OCI-LY3 (cell line): ENCODE results near the gene GARRE1.

Experiments
- EZH2phosphoT487 ChIP-seq: fragments of 200-600 bp; shearing (Covaris generic); IDR thresholded peaks from 2 replicates; pipeline ENCODE4 v1.6.1; 2018; ENCODE audit warnings: antibody characterized with exemption, mixed run types, low read depth
- TF ChIP-seq, protein P1 (sequence below): fragments of 200-600, 300-600 bp; sonication (generic); IDR thresholded peaks from 2 replicates; pipeline ENCODE4 v1.5.1; 2014; ENCODE audit warnings: antibody characterized with exemption, low read length, low read depth

DNA sequence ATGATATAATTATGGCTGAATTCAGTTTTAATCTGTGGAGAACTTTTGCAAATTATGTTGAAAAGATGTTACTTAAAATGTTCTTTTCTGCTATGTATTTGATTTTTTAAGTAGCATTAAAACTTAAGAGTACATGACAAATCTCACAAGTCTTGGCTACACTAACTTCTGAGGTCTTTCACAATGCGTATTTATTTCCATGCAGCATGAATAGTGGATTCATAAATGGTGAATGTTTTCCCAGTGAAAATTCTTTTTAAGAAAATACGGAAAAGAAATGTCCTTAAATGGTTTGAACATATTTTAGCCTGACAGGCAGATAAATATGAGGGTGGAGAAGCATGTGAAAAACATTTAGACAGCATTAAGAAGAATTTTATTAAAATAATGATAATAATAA, 30.2 kb downstream of the GARRE1 start:
- TF ChIP-seq, protein P1, sequence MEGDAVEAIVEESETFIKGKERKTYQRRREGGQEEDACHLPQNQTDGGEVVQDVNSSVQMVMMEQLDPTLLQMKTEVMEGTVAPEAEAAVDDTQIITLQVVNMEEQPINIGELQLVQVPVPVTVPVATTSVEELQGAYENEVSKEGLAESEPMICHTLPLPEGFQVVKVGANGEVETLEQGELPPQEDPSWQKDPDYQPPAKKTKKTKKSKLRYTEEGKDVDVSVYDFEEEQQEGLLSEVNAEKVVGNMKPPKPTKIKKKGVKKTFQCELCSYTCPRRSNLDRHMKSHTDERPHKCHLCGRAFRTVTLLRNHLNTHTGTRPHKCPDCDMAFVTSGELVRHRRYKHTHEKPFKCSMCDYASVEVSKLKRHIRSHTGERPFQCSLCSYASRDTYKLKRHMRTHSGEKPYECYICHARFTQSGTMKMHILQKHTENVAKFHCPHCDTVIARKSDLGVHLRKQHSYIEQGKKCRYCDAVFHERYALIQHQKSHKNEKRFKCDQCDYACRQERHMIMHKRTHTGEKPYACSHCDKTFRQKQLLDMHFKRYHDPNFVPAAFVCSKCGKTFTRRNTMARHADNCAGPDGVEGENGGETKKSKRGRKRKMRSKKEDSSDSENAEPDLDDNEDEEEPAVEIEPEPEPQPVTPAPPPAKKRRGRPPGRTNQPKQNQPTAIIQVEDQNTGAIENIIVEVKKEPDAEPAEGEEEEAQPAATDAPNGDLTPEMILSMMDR, result no peak
- TF ChIP-seq EZH2phosphoT487, result no peak
